ENCODE data around the gene JAKMIP2.

The JAKMIP2 gene

GRCh38 chr5:147648597-147648996 lies 133.9 kb downstream of the JAKMIP2 start:
- Histone ChIP-seq H4K12ac (ENCODE audit: low read depth, low read length) (no peak overlapping the region), H3K79me1 (ENCODE audit: low read length) (no peaks in the 10 kb centered on the region)

DNA sequence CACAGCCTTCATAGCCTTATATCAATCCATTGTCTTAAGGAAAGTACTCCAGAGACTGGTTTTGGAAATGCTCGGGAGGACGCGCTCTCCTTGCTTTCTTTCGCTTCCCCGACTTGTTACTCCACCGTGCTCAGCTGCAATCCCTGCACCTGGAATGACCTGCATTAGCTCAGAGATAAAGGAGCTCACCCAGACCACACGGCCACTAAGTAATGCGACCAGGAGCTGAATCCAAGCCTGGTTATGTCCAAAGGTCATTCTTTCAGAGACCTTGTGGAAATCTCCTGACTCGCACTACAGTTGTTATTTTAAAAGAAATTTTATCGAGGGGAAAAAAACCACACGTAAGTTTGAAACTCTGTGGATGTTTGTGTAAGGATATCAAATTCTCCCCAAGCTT lies 137.3 kb downstream of the JAKMIP2 start:
- no peaks in the 10 kb centered on the region for H3K79me1 ChIP-seq (ENCODE audit: low read length)
- no peaks in the 10 kb centered on the region for H3K9me3 ChIP-seq (ENCODE audit: insufficient read depth, low read depth, low read length)
- no peak overlapping the region for H2BK120ac ChIP-seq (ENCODE audit: insufficient read depth, low read length, poor library complexity)
- H2BK12ac ChIP-seq (ENCODE audit: low read length) = no peak overlapping the region
- no peak overlapping the region for H4K12ac ChIP-seq (ENCODE audit: low read depth, low read length)
- H3K23ac ChIP-seq (ENCODE audit: low read length) = no peak overlapping the region
- no peaks in the 10 kb centered on the region for H3K36me3 ChIP-seq (ENCODE audit: control insufficient read depth in 1 of 2, insufficient read depth in 2 of 2, low read length in 2 of 2)
- H4K8ac ChIP-seq (ENCODE audit: low read depth, low read length) = no peak overlapping the region
- no peaks in the 10 kb centered on the region for H3K79me2 ChIP-seq (ENCODE audit: control insufficient read depth, insufficient read depth, low read length, poor library complexity)
- H2AK5ac ChIP-seq (ENCODE audit: low read length) = no peak overlapping the region
- H3K9ac ChIP-seq (ENCODE audit: low read length) = no peak overlapping the region
- no peak overlapping the region for H3K4me3 ChIP-seq (ENCODE audit: low read depth, low read length)
- no peak overlapping the region for H3K14ac ChIP-seq (ENCODE audit: low read length)
- H3K27me3 ChIP-seq (ENCODE audit: insufficient read depth, low read length) = no peaks in the 10 kb centered on the region
- no peak overlapping the region for H4K91ac ChIP-seq (ENCODE audit: low read depth, low read length)
- no peak overlapping the region for H2AFZ ChIP-seq (ENCODE audit: insufficient read depth, low read length, poor library complexity)
- no peaks in the 10 kb centered on the region for H3K4me1 ChIP-seq (ENCODE audit: control insufficient read depth in 1 of 2, insufficient read depth in 2 of 2, low read length in 2 of 2)
- no CpG with 5 or more reads among the region's 11 CpGs for WGBS (ENCODE audit: extremely low coverage, insufficient coverage, insufficient read length)
- no peak for DNase-seq
- no peak overlapping the region for H3K27ac ChIP-seq (ENCODE audit: low read depth, low read length)
- H3K4ac ChIP-seq (ENCODE audit: low read depth, low read length) = no peak overlapping the region
- H3K18ac ChIP-seq (ENCODE audit: low read length) = no peak overlapping the region
- H2BK5ac ChIP-seq (ENCODE audit: low read depth, low read length, poor library complexity) = no peak overlapping the region
- H3K4me2 ChIP-seq (ENCODE audit: low read length) = no peak overlapping the region

More at GRCh38 chr5:147648597-147648996, 133.9 kb downstream of the JAKMIP2 start:
- no peak for DNase-seq
- Histone ChIP-seq H3K36me3 (ENCODE audit: control insufficient read depth in 1 of 2, insufficient read depth in 2 of 2, low read length in 2 of 2) (no peaks in the 10 kb centered on the region), H3K14ac (ENCODE audit: low read length) (no peak overlapping the region), H3K79me2 (ENCODE audit: control insufficient read depth, insufficient read depth, low read length, poor library complexity) (no peaks in the 10 kb centered on the region), H2BK120ac (ENCODE audit: insufficient read depth, low read length, poor library complexity) (no peak overlapping the region), H3K9ac (ENCODE audit: low read length) (no peak overlapping the region), H3K18ac (ENCODE audit: low read length) (no peak overlapping the region), H3K4me1 (ENCODE audit: control insufficient read depth in 1 of 2, insufficient read depth in 2 of 2, low read length in 2 of 2) (no peaks in the 10 kb centered on the region), H3K9me3 (ENCODE audit: insufficient read depth, low read depth, low read length) (no peaks in the 10 kb centered on the region), H4K8ac (ENCODE audit: low read depth, low read length) (no peak overlapping the region), H3K27me3 (ENCODE audit: insufficient read depth, low read length) (no peaks in the 10 kb centered on the region), H2AK5ac (ENCODE audit: low read length) (no peak overlapping the region), H3K4ac (ENCODE audit: low read depth, low read length) (no peak overlapping the region), H2AFZ (ENCODE audit: insufficient read depth, low read length, poor library complexity) (no peak overlapping the region), H3K27ac (ENCODE audit: low read depth, low read length) (no peak overlapping the region), H4K91ac (ENCODE audit: low read depth, low read length) (no peak overlapping the region), H3K4me2 (ENCODE audit: low read length) (no peak overlapping the region), H3K23ac (ENCODE audit: low read length) (no peak overlapping the region), H2BK12ac (ENCODE audit: low read length) (no peak overlapping the region), H2BK5ac (ENCODE audit: low read depth, low read length, poor library complexity) (no peak overlapping the region), H3K4me3 (ENCODE audit: low read depth, low read length) (no peak overlapping the region)
- no CpG with 5 or more reads among the region's 1 CpG for WGBS (ENCODE audit: extremely low coverage, insufficient coverage, insufficient read length)

- Histone ChIP-seq H4K8ac (ENCODE audit: low read depth, low read length) (no peak overlapping the region), H3K14ac (ENCODE audit: low read length) (no peak overlapping the region), H3K4ac (ENCODE audit: low read depth, low read length) (no peak overlapping the region)
Observed at GRCh38 chr5:147644460-147644859, 138.1 kb downstream of the JAKMIP2 start.

GRCh38 chr5:147643142-147643541 lies 139.4 kb downstream of the JAKMIP2 start:
- H2AFZ ChIP-seq (ENCODE audit: insufficient read depth, low read length, poor library complexity) = no peak overlapping the region
- no peak overlapping the region for H3K4me2 ChIP-seq (ENCODE audit: low read length)
- no peak overlapping the region for H4K8ac ChIP-seq (ENCODE audit: low read depth, low read length)
- H3K18ac ChIP-seq (ENCODE audit: low read length) = no peak overlapping the region
- no peak overlapping the region for H2AK5ac ChIP-seq (ENCODE audit: low read length)
- H2BK5ac ChIP-seq (ENCODE audit: low read depth, low read length, poor library complexity) = no peak overlapping the region
- H3K4ac ChIP-seq (ENCODE audit: low read depth, low read length) = no peak overlapping the region
- H3K9ac ChIP-seq (ENCODE audit: low read length) = no peak overlapping the region
- H3K4me3 ChIP-seq (ENCODE audit: low read depth, low read length) = no peak overlapping the region
- no peaks in the 10 kb centered on the region for H3K36me3 ChIP-seq (ENCODE audit: control insufficient read depth in 1 of 2, insufficient read depth in 2 of 2, low read length in 2 of 2)
- no peaks in the 10 kb centered on the region for H3K79me2 ChIP-seq (ENCODE audit: control insufficient read depth, insufficient read depth, low read length, poor library complexity)
- no peak overlapping the region for H3K14ac ChIP-seq (ENCODE audit: low read length)
- no peak overlapping the region for H3K23ac ChIP-seq (ENCODE audit: low read length)
- no peaks in the 10 kb centered on the region for H3K27me3 ChIP-seq (ENCODE audit: insufficient read depth, low read length)
- H4K12ac ChIP-seq (ENCODE audit: low read depth, low read length) = no peak overlapping the region
- no CpG with 5 or more reads among the region's 1 CpG for WGBS (ENCODE audit: extremely low coverage, insufficient coverage, insufficient read length)
- no peak overlapping the region for H2BK12ac ChIP-seq (ENCODE audit: low read length)
- no peaks in the 10 kb centered on the region for H3K79me1 ChIP-seq (ENCODE audit: low read length)
- H3K27ac ChIP-seq (ENCODE audit: low read depth, low read length) = no peak overlapping the region
- H3K4me1 ChIP-seq (ENCODE audit: control insufficient read depth in 1 of 2, insufficient read depth in 2 of 2, low read length in 2 of 2) = no peaks in the 10 kb centered on the region
- no peaks in the 10 kb centered on the region for H3K9me3 ChIP-seq (ENCODE audit: insufficient read depth, low read depth, low read length)
- DNase-seq = no peak
- H4K91ac ChIP-seq (ENCODE audit: low read depth, low read length) = no peak overlapping the region
- no peak overlapping the region for H2BK120ac ChIP-seq (ENCODE audit: insufficient read depth, low read length, poor library complexity)

More at GRCh38 chr5:147644460-147644859, 138.1 kb downstream of the JAKMIP2 start:
- no peak for DNase-seq
- Histone ChIP-seq H2BK5ac (ENCODE audit: low read depth, low read length, poor library complexity) (no peak overlapping the region), H3K79me2 (ENCODE audit: control insufficient read depth, insufficient read depth, low read length, poor library complexity) (no peaks in the 10 kb centered on the region), H4K91ac (ENCODE audit: low read depth, low read length) (no peak overlapping the region), H3K4me1 (ENCODE audit: control insufficient read depth in 1 of 2, insufficient read depth in 2 of 2, low read length in 2 of 2) (no peaks in the 10 kb centered on the region), H2AFZ (ENCODE audit: insufficient read depth, low read length, poor library complexity) (no peak overlapping the region), H2BK120ac (ENCODE audit: insufficient read depth, low read length, poor library complexity) (no peak overlapping the region), H3K4me3 (ENCODE audit: low read depth, low read length) (no peak overlapping the region), H3K18ac (ENCODE audit: low read length) (no peak overlapping the region), H2BK12ac (ENCODE audit: low read length) (no peak overlapping the region), H2AK5ac (ENCODE audit: low read length) (no peak overlapping the region), H3K9ac (ENCODE audit: low read length) (no peak overlapping the region), H3K4me2 (ENCODE audit: low read length) (no peak overlapping the region), H3K36me3 (ENCODE audit: control insufficient read depth in 1 of 2, insufficient read depth in 2 of 2, low read length in 2 of 2) (no peaks in the 10 kb centered on the region), H3K23ac (ENCODE audit: low read length) (no peak overlapping the region), H3K27ac (ENCODE audit: low read depth, low read length) (no peak overlapping the region), H3K9me3 (ENCODE audit: insufficient read depth, low read depth, low read length) (no peaks in the 10 kb centered on the region), H3K27me3 (ENCODE audit: insufficient read depth, low read length) (no peaks in the 10 kb centered on the region), H4K12ac (ENCODE audit: low read depth, low read length) (no peak overlapping the region), H3K79me1 (ENCODE audit: low read length) (no peaks in the 10 kb centered on the region)
- no CpG with 5 or more reads among the region's 1 CpG for WGBS (ENCODE audit: extremely low coverage, insufficient coverage, insufficient read length)
